ENCODE measurements around the gene UNCX.

DNA sequence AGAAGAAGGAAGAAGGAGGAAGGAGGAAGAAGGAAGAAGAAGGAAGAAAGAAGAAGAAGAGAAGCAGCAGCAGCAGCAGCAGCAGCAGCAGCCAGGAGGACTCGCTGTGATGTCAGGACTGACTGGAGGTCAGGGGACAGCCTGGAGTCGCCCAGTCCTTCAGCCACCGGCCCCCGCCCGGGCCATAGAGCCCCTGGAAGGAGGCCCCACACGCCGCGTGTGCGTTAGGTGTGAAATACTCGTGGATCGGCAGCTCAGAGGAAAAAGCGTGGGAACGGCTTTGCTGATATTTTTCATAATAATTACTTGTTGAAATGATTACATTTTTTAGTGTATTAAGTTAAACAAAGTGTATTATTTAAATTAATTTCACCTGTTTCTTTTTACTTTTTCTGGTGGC, 48.4 kb downstream of the UNCX start:
- TF ChIP-seq ZNF274 (IDR thresholded peaks at IDR 0.05; ENCODE audit: low read depth, low read length): no peak
- no peak for TF ChIP-seq YY1 (IDR thresholded peaks at IDR 0.05; ENCODE audit: insufficient read depth, insufficient read length)
- no peak for TF ChIP-seq SUZ12 (IDR thresholded peaks at IDR 0.05; ENCODE audit: extremely low read depth, insufficient read depth, insufficient read length)

Measured in NT2/D1 (cell line).